ENCODE results near the gene CLDN4.
"Not testable (repeated sequence)": the region's sequence is repeated elsewhere in the genome, so short reads cannot be mapped to it uniquely, and the experiment has no call there.

CLDN4 gene

DNA sequence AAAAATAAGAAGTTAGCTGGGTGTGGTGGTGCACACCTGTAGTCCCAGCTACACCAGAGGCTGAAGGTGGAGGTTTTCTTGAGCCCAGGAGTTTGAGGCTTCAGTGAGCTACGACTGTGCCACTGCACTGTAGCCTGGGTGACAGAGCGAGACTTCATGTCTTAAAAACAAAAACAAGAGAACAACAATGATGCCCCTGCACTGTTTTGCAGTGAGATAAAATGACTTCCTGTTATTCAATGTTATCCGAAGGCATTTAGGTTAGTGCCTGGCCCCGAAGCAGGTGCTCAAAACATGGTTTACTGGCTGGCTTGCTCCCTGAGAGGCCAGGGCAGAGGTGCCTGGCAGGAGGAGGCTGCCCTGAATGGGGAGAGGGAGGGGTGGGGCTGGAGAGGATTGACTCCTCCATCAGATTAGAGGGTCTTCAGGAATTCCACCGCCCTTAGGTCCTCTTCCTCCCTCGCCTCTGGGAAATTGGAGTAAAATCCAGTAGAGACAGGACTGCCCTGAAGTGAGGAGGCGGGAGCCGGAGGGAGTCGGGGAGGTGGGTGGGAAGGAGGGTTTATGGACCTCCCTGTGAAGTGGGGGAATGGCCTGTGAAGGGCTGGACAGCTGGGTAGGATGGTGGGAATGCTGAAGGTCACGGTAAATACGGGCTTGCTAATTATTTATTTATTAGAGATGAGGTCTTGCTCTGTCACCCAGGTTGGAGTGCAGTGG, 6.8 kb upstream of the CLDN4 start:
- DNase-seq (ENCODE audit: low read depth), result no peak

DNA sequence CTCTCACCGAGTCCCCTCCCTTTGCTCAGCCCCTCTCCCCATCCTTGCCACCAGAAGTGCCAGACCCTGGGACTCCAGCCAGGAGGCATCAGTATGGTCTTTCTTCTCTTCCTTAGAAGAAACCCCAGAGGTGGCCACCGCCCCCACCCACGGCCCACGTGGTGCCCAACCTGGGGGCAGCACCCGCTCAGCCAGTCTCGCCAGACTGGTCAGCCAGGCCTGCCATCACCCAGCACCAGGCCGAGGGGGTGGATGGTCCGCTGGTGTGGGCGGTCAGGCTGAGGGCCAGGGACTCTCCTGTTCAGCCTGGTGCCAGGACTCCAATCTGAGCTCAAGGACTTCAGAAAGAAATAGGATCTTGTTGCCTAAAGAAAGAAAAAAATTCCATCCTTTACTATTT, 5.8 kb upstream of the CLDN4 start:
- DNase-seq (ENCODE audit: low read depth), result no peak

DNA sequence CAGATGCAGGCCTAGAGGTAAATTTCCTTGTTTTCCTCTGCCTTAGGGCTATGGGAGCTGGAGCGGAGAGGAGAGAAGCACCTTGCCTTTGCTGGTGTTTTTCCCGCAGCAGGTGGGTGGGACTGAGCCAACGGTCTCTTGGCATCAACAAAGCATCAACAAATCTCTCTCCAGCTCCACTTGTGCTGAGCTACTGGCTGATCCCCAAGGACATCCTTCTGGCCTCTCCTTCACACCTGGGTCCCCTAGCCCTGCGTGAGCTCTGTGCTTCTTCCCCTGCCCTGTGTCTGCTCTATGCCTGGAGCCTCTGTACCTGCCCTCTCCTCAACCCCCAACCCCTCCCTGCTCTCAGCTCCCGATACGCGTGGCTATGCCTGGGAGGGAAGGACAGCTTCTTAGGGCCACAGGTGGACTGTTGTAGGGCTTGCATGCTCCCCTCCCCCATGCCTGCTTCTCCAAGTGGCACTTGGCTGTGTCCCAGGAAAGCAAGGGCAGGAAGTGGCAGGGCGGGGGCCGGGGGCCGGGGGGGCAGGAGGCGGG, 3.2 kb upstream of the CLDN4 start:
- DNase-seq (ENCODE audit: low read depth), result no peak

DNA sequence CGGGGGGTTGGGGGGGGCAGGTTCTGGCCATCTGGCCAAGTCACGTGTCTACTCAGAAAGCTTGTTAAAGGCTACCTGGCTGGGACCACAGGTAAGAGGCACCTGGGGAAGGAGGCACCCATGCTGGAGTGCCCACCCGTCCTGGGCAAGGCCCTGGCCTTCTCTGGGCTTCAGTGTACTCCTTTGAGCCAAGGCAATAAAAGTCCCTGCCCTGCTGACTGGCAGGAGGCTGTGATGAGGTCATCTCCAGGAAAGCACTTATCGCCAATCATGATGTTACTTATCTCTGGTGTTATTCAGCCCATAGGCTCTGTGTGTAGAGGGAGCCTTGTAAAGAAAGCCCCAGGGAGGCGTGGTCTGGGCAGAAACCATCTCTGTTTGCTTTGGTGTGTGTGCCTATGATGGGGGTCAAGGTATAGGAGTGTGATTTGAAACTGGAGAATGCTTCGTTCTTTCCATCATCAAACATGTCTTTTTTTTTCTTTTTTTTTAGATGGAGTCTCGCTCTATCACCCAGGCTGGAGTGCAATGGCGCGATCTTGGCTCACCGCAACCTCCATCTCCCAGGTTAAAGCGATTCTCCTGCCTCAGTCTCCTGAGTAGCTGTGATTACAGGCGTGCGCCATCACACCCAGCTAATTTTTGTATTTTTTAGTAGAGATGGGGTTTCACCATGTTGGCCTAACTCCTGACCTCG, 2.5 kb upstream of the CLDN4 start:
- DNase-seq (ENCODE audit: low read depth), result no peak

DNA sequence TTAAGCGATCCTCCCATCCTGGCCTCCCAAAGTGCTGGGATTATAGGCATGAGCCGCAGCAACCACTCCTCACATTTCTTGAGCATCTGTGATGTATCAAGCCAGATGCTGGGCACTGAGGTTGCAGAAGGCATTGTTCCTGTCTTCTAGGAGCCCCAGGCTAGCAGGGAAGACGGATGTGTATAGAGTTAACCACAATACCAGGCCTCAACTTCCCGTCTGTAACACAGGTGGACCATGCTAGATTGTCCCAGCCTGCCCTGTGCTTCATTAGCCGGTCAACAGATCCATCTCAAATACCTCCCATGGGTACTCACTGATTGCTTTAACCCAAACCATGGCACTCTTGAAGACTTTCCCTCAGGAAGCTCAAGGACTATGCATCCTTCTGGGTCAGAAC, 1.8 kb upstream of the CLDN4 start:
- DNase-seq (ENCODE audit: low read depth), result no peak

DNA sequence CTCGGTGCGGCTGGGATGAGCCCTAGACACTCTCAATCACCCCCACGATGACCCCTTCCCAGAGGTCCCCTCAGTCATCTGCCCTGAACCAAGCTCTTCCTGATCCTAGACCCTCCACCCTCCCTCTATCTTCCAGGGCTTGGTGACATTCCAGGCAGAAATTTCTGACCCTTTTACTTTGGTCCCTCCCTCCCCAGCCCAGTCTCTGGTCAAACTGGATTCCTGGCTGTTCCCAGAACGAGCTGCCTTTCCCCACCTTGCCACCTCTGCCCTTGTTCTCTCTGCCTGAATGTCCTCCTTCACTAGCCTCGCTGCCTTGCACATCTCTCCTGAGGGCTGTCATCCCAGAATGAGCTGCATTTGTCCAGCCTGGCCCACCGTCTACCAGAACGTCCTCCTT, 1.3 kb upstream of the CLDN4 start:
- DNase-seq (ENCODE audit: low read depth), result no peak

DNA sequence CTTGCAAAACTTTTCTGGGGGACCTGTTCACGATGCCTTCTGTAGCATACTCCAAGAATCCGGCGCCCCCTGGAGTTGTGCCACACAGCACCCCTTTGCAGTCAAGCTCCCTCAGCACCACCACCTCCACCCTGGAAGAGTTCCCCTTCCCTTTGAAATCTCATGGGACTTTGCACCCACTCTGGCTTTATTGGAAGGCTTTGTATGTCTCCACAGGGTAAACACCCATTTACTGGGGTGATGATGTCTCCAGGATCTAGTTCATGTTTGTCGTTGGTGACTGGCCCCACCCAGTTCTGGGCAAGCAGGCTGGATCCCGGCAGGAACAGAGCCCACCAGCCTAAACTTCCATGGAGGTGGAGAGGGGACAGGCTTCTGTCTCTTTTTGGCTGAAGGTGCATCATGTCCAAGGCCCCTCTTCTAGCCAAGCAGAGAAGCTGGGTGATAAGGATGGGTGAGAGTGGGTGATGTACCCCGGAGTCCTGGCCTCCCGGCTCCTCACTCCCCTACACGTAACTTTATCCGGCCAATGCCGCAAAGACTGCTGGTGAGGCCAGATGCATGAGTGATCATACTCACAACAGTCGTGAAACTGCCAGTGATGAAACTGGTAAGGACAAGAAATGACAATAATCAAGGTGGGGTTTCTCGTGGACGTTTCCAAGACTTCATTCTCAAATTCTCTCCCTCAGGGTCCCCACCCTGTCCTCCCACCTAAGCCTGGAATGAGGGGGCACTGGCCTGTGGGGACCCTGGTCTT, 695 bp upstream of the CLDN4 start:
- DNase-seq (ENCODE audit: low read depth), result no peak

DNA sequence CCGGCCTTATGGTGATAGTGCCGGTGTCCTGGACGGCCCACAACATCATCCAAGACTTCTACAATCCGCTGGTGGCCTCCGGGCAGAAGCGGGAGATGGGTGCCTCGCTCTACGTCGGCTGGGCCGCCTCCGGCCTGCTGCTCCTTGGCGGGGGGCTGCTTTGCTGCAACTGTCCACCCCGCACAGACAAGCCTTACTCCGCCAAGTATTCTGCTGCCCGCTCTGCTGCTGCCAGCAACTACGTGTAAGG, 713 bp downstream of the CLDN4 start:
- no peak for DNase-seq (ENCODE audit: low read depth)

DNA sequence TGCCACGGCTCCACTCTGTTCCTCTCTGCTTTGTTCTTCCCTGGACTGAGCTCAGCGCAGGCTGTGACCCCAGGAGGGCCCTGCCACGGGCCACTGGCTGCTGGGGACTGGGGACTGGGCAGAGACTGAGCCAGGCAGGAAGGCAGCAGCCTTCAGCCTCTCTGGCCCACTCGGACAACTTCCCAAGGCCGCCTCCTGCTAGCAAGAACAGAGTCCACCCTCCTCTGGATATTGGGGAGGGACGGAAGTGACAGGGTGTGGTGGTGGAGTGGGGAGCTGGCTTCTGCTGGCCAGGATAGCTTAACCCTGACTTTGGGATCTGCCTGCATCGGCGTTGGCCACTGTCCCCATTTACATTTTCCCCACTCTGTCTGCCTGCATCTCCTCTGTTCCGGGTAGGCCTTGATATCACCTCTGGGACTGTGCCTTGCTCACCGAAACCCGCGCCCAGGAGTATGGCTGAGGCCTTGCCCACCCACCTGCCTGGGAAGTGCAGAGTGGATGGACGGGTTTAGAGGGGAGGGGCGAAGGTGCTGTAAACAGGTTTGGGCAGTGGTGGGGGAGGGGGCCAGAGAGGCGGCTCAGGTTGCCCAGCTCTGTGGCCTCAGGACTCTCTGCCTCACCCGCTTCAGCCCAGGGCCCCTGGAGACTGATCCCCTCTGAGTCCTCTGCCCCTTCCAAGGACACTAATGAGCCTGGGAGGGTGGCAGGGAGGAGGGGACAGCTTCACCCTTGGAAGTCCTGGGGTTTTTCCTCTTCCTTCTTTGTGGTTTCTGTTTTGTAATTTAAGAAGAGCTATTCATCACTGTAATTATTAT, 1.2 kb downstream of the CLDN4 start:
- DNase-seq (ENCODE audit: low read depth), result no peak

DNA sequence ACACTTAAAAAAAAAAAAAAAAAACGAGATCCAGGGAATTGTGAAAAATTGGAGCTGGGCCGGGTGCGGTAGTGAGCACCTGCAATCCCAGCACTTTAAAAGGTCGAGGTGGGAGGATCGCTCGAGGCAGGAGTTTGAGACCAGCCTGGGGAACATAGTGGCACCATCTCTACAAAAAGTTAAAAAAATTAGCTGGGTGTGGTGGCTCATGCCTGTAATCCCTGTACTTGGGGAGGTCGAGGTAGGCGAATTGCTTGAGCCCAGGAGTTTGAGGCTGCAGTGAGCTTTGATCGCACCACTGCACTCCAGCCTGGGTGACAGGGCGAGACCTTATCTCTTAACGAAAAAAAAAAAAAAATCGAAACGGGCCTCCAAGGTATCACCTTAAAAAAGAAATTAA, 2.0 kb downstream of the CLDN4 start:
- no peak for DNase-seq (ENCODE audit: low read depth)

DNA sequence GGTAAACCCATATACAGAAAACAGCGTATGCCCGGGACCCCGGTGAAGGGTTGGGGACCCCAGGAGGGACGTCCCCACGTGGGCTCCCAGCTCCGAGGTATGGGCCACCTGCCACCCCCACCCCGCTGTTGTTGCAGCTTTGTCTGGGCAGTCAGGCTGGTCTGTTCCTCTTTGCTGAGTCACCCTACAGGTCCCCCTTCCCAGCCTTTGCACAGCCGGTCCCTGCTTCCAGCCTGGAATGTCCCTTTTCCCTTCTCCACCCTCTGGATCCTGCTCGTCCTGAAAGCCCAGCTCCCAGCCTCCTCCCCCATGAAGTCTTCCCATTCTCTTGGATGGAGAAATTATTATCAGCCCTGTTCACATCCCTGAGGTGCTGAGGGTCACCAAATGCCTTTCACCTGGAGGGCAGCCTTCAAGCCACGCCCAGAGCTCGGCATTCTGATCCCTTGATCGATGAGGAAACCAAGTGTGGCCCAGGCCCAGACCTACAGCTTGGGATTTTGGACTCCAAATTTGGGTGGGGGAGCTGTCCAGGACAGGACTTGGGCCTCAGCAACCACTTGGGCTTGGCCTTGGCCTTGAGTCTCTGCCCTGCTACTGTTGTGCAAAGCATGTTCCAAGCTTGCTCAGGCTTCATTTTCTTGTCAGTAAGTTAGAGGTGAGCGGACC, 2.6 kb downstream of the CLDN4 start:
- no peak for DNase-seq (ENCODE audit: low read depth)

DNA sequence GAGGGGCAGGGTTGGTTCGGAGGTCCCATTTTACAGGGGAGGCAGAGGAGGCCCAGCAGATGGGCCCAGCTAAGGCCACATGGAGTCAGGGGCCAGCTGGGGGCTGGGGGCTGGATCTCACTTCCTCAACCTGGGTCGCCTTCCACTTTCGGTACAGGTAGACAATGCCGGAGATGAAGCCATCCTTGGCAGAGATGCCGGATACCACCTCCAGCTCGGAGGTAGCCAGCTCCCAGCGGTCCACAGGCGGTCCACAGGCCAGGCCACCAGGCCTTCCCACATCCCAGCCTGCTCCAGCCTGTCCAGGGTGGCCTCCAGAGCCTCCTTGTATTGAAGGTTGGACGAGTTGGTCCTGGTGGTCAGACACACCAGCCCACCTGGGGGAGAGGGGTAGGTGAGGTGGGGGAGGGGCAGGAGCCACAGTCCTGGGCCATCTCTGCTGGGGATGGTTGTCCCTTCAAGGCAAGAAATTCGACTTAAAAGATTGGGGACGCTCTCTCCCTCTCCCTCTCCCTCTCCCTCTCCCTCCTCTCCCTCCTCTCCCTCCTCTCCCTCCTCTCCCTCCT, 3.9 kb downstream of the CLDN4 start:
- DNase-seq (ENCODE audit: low read depth), result no peak

DNA sequence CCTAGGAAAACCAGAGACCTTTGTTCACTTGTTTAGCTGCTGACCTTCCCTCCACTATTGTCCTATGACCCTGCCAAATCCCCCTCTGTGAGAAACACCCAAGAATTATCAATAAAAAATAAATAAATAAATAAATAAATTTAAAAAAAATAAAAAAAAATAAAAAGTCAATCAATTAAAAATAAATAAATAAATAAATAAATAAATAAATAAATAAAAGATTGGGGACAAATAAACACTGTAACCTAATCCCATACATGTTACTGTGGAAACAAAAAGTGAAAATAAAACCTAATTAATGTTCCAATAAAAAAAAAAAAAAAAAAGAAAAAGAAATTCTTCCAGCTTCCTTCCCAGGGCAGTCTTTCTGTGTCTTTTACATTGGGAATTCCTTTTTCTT, 6.4 kb downstream of the CLDN4 start:
- DNase-seq (ENCODE audit: low read depth), result not testable (repeated sequence)

DNA sequence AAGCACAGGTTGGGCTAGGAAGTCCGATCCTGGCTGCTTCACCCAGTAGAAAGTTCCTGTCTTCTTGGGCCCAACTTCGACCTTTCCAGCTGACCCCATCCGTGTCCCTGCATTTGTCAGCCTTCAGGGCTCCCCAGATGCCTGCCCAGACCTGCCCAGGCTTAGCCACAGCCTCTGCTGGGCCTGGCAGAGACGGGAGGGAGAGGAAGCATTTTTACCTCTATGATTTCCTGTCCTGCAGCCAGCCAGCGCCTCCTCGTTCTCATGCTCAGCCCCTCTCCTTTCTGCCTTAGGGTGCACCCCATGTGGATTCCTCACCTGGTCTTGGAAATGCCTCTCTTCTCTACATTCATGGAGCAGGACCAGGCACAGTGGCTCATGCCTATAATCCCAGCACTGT, 7.8 kb downstream of the CLDN4 start:
- no peak for DNase-seq (ENCODE audit: low read depth)

DNA sequence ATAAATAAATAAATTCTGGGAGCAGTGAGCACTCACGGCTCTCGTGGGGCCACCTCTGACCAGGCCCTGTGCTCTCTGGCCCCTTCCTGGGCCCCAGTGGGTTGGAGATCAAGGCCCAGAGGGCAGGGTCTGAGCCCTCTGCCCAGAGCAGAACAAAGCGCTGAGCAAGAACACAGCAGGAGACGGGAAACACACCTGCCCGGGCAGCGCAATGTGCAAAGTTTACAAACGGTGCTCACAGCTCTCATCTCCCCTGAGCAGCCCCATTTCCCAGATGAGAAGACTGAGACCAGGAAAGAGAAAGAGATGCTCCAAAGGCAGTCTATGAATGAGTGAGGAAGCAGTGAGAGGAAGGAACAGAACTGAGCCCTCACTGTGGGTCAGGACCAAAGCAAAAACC, 8.5 kb downstream of the CLDN4 start:
- DNase-seq (ENCODE audit: low read depth), result no peak

DNA sequence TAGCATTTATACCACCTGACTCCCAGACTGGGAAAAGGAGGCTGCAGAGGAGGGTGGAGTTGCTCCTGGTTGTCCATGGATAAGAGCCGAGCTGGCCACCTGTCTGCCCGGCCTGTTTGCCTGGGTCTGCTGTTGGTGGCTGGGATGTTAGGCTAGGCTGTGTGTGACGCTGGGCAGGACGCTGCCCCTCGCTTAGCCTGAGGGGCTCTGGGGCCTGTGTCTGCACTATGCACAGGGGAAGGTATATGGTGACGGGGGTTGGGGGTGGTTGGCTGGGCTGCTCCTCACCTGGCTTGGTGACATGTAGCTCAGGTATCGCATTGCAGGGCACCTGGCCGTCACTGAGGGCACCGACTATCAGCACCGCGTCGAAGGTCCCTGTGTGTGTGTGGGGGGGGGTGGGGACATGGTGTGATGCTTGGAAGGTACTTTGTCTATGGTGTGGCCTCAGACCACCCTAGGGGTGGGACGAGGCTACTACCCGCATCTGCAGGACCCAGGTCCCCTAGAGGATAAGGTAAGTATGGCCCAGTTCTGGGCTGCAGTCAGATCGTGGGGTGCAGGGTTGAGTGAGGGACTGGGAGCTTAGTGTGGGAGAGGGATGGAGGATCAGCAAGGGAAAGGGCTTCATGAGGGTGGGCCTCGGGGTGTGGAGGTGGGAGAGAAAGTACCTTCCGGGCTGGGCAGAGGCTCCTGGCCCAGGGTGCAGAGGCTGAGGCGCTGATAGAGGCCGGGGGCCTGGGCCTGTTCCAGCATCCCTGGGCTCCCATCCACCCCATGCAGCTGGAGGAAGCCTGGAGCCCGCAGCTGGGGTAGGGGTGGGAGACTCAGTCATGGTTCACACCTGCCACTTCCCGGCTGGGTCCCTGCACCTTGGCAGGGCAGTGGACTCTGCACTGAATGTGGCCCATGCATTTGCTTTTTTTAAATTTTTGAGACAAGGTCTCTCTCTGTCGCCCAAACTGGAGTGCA, 9.2 kb downstream of the CLDN4 start:
- no peak for DNase-seq (ENCODE audit: low read depth)

DNA sequence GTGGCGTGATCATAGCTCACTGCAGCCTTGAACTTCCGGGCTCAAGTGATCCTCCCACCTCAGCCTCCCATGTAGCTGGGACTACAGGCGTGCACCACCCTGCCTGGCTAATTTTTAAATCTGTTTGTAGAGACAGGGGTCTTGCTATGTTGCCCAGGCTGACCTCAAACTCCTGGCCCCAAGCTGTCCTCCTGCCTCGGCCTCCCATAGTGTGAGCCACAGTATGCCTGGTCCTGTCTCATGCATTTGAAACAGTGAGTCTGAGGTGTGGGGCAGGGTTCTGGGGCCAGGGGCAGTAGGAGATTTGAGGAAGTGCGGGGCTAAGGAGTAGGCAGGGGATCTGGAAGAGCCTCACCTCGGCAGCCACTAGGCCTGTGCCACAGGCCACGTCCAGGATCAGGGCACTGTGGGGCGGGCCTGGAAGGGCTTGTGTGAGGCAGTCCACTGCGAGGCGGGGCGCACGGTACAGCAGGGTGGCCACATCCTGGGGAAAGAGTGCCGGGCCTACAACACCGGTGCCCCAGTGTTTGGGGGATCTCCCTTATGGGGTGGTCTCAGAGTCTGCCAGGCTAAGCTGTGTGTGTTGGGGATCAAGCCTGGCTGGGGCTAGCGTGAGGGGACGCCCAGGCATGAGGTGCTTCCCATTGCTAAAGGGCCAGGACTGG, 10.1 kb downstream of the CLDN4 start:
- DNase-seq (ENCODE audit: low read depth), result no peak

DNA sequence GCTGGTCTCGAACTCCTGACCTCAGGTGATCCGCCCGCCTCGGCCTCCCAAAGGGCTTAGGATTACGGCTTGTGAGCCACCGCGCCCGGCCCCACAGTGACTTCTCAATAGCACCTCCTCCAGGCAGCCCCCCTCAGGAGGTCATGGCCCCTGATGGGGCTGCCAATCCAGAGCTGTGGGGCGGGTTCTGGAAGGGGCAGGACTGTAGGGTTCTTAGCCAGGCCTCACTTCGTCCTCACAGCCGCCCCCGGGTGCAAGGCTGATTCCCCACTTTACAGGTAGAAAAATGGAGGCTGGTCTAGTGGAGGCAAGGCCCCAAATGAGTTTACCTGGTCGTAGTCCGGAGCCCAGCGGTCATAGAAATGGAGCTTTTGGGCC, 10.9 kb downstream of the CLDN4 start:
- no peak for DNase-seq (ENCODE audit: low read depth)

DNA sequence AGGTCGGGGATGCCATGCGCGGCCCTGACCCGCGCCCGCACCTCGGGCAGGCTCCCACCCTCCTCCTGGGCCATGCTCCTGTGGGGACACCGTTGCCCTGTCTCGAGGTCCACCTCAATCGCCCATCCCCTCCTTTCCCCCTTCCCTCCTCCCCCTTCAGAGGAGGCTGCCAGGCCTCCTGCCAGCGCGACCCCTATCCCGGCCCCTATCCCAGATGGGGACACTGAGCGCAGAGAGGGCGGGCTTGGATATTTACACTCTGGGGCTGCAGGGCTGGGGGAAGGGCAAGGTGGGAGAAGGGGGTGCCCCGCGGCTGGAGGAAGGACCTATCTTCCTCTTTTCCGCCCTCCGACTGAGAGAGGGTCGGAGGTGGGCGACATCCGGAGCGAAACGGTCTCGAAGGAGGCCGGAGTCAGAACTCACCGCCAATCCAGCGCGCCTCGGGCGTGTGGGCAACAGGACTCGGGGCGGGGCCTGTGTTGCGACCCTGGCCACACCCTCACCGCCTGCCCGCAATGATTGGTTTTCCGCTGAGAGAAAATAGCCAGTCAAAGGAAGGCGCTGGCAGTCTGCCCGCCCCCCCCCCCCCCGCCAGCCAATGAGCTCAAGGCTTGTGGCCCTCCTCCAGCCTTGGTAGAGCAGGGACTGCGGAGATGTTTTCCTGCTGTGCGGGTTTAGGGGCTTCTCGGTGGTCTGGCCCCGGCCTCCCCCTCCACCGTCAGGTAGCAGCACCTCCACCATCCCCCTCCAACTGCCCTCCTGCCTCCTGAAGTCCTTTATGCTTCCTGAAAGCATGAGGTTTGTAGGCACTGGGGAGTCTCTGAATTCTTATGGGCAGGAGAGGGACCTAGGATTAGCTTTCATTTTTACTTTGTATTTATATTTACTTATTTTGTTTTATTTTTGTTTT, 11.5 kb downstream of the CLDN4 start, which contains the start of gene METTL27:
Gene METTL27, minus strand, starts transcription at position 450 of the 910 bp plus-strand sequence. Its CDS starts 376 bp downstream, at position 74.
- peak; percentile 85 for DNase-seq (ENCODE audit: low read depth)
